GM12878 (cell line): Measurements from ENCODE around the gene RPL18. TPM values are rescaled to one million over a fixed set of nuclear protein-coding genes. Genes with fewer than 3 reads are reported as not detected.

Experiments used
- ASH2L ChIP-seq: fragments of 300-600, 200-600 bp; sonication (generic); IDR thresholded peaks from 2 replicates; pipeline ENCODE4 v1.6.1; 2017; ENCODE audit warnings: low read depth, mild to moderate bottlenecking, borderline replicate concordance
- ATF2 ChIP-seq: IDR thresholded peaks from 2 replicates; pipeline ENCODE4 v1.6.1; 2012; ENCODE audit warnings: low read length, inconsistent platforms
- BCL3 ChIP-seq: IDR thresholded peaks from 2 replicates; pipeline ENCODE4 v1.6.1; 2011; ENCODE audit warnings: borderline replicate concordance, low read depth, mild to moderate bottlenecking, moderate library complexity, low read length; ENCODE audit not compliant: insufficient read depth, poor library complexity, severe bottlenecking
- CREB1 ChIP-seq: IDR thresholded peaks from 2 replicates; pipeline ENCODE4 v1.6.1; 2012; ENCODE audit warnings: low read depth, mild to moderate bottlenecking, inconsistent platforms
- ESRRA ChIP-seq: IDR thresholded peaks from 2 replicates; pipeline ENCODE4 v1.6.1; 2012; ENCODE audit warnings: mild to moderate bottlenecking, low read length, improper control_type of control experiment
- FOXK2 ChIP-seq: fragments of 450-650 bp; IDR thresholded peaks from 2 replicates; pipeline ENCODE4 v1.6.1; 2017; ENCODE audit warnings: mild to moderate bottlenecking, moderate library complexity
- HSF1 ChIP-seq: fragments of 150-350 bp; IDR thresholded peaks from 2 replicates; pipeline ENCODE4 v1.6.1; 2014; ENCODE audit warnings: mild to moderate bottlenecking, low read depth, low read length
- JUNB ChIP-seq: IDR thresholded peaks from 2 replicates; pipeline ENCODE4 v1.6.1; 2016; ENCODE audit warnings: antibody characterized with exemption, mild to moderate bottlenecking
- JUND ChIP-seq: IDR thresholded peaks from 2 replicates; pipeline ENCODE4 v1.6.1; 2012; ENCODE audit warnings: low read depth, mild to moderate bottlenecking, low read length, improper control_type of control experiment, moderate library complexity
- KDM1A ChIP-seq: fragments of 200-600 bp; sonication (generic); IDR thresholded peaks from 2 replicates; pipeline ENCODE4 v1.6.1; 2016; ENCODE audit warnings: borderline replicate concordance
- KLF5 ChIP-seq: fragments of 450-650 bp; IDR thresholded peaks from 2 replicates; pipeline ENCODE4 v1.6.1; 2014; ENCODE audit warnings: mild to moderate bottlenecking; ENCODE audit not compliant: partially characterized antibody
- MEF2B ChIP-seq: fragments of 450-650 bp; IDR thresholded peaks from 2 replicates; pipeline ENCODE4 v1.6.1; 2018; ENCODE audit warnings: mild to moderate bottlenecking, moderate library complexity; ENCODE audit not compliant: partially characterized antibody, poor library complexity, severe bottlenecking
- MTA3 ChIP-seq: IDR thresholded peaks from 2 replicates; pipeline ENCODE4 v1.6.1; 2012; ENCODE audit warnings: low read length, inconsistent platforms, borderline replicate concordance
- MXI1 ChIP-seq: fragments of 150-350 bp; IDR thresholded peaks from 2 replicates; pipeline ENCODE4 v1.6.1; 2011; ENCODE audit warnings: low read depth, mild to moderate bottlenecking, inconsistent platforms, low read length, improper control_type of control experiment
- POU2F2 ChIP-seq: IDR thresholded peaks from 3 replicates; pipeline ENCODE4 v1.6.1; 2011; ENCODE audit warnings: low read depth, mild to moderate bottlenecking, low read length, borderline replicate concordance
- RELA ChIP-seq: fragments of 450-650 bp; IDR thresholded peaks from 2 replicates; pipeline ENCODE4 v1.8.0; 2014; ENCODE audit warnings: borderline replicate concordance; ENCODE audit not compliant: partially characterized antibody
- SMARCA5 ChIP-seq: fragments of 450-650 bp; IDR thresholded peaks from 2 replicates; pipeline ENCODE4 v1.6.1; 2017; ENCODE audit warnings: mild to moderate bottlenecking
- SREBF1 ChIP-seq: IDR thresholded peaks from 2 replicates; pipeline ENCODE4 v1.6.1; 2012; ENCODE audit warnings: mild to moderate bottlenecking, low read length
- TAF1 ChIP-seq: IDR thresholded peaks from 2 replicates; pipeline ENCODE4 v1.6.1; 2011; ENCODE audit warnings: mild to moderate bottlenecking, low read depth, low read length, borderline replicate concordance
- YBX1 ChIP-seq: fragments of 450-650 bp; IDR thresholded peaks from 2 replicates; pipeline ENCODE4 v1.6.1; 2016; ENCODE audit warnings: antibody characterized with exemption
- YY1 ChIP-seq: IDR thresholded peaks from 2 replicates; pipeline ENCODE4 v1.6.1; 2011; ENCODE audit warnings: low read depth, mild to moderate bottlenecking, low read length
- ZBED1 ChIP-seq: IDR thresholded peaks from 2 replicates; pipeline ENCODE4 v1.6.1; 2016; ENCODE audit warnings: borderline replicate concordance
- ZNF592 ChIP-seq: fragments of 450-650 bp; IDR thresholded peaks from 2 replicates; pipeline ENCODE4 v1.6.1; 2017; ENCODE audit warnings: mild to moderate bottlenecking, moderate library complexity
- polyA plus RNA-seq, 11 experiments: library from polyadenylated mRNA; depleted of rRNA in 4 of 11; unstranded in 6 of 11; stranded (reverse) in 5 of 11; fragments of >200 nt; fragmentation: Nextera tagmentation in 4 of 11; fragmentation: Illumina TruSeq in 1 of 11; extraction: Ambion mirVana in 4 of 11; extraction: Trizol in 1 of 11; gene quantifications; 1 replicate in 1 of 11; 2 replicates in 10 of 11; pipeline versions ENCODE4 v1.2.1 to v1.2.3, GENCODE V29; 2011 to 2016; ENCODE audit warnings: inconsistent platforms in 2 of 11, missing spikeins in 2 of 11, low read depth in 1 of 11
- total RNA-seq, 4 experiments: library from RNA; depleted of rRNA in 3 of 4; stranded (reverse); fragments of >200 nt in 3 of 4; fragmentation: Illumina TruSeq in 1 of 4; extraction: Trizol in 1 of 4; gene quantifications; 2 replicates each; pipeline versions ENCODE4 v1.2.1 to v1.2.3, GENCODE V29; 2013 to 2021

RPL18 gene
- total and polyA plus RNA-seq, 10 of the 15 experiments (the other 5 are each of a cell fraction or from before 2014, with no cell fraction given): 393 to 4,267 (median 2,019) TPM

- TF ChIP-seq ZNF592 (no peak), ESRRA (no peak), HSF1 (peak; percentile 71), JUNB (no peak), KLF5 (no peak), ASH2L (no peak), SMARCA5 (no peak), JUND (no peak), MTA3 (no peak), MEF2B (peak; percentile 85), SREBF1 (no peak), YY1 (peak; percentile 66), FOXK2 (no peak), TAF1 (0 out of 2 replicates have a peak, but pooled peaks have one; percentile 18), YBX1 (no peak), ZBED1 (no peak), POU2F2 (peak; percentile 48; the same call in 1 of the 3 replicates), BCL3 (peak; percentile 26), MXI1 (peak; percentile 57), CREB1 (no peak), KDM1A (no peak), RELA (no peak), ATF2 (no peak)
Observed at GRCh38 chr19:48634424-48635262, 15.7 kb upstream of the RPL18 start (continued).
